Inferior parietal cortex (tissue), 1 donor: ENCODE measurements around the gene TIGAR.

Source experiments
- DNase-seq: peaks from one replicate; pipeline ENCODE4 v3.0.0-alpha.2; 2016; ENCODE audit errors: extremely low spot score

The TIGAR gene

DNA sequence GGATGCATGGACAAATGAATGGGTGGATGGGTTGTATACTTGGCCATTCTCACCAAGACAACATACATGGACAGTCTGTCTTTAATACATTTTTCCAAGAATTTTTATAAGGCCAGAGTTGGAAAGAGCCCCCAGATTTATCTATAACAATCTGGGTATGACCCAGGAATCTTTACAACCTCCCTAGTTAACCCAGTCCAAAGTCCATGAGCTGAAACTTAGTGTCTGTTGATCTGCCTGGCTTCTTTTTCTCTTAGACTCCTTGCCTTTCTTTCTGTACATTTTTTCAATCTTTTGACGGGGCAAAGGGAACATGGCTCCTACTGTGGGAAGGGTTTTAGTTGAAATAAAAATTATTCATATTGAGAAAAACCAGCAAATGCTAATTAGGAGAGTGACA lies 57.8 kb downstream of the TIGAR start:
- no peak for DNase-seq

GRCh38 chr12:4379405-4379804 lies 58.4 kb downstream of the TIGAR start, which contains the start of gene FGF23:
FGF23 (minus strand) TSS chr12:4379712; CDS start chr12:4379582, 130 bp downstream.
- no peak for DNase-seq

DNA sequence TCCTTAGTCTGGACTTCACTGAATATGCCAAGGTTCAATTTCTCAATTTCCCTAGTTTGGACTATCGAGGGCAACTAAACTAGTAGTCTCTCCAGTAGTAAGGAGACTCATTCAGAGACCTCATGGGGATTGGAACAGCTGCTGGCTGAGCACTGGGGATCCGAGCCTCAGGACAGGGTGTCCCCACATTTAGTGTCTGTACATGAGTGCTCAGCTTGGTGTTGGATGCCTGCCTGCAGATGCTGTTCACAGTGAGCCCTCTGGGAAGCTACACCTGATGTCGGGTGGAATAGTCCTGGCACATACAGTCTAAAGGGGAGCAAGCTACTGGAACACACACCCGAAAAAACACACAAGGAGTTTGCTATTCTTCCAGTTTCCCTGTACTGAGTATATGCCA lies 59.3 kb downstream of the TIGAR start:
- DNase-seq, result no peak

DNA sequence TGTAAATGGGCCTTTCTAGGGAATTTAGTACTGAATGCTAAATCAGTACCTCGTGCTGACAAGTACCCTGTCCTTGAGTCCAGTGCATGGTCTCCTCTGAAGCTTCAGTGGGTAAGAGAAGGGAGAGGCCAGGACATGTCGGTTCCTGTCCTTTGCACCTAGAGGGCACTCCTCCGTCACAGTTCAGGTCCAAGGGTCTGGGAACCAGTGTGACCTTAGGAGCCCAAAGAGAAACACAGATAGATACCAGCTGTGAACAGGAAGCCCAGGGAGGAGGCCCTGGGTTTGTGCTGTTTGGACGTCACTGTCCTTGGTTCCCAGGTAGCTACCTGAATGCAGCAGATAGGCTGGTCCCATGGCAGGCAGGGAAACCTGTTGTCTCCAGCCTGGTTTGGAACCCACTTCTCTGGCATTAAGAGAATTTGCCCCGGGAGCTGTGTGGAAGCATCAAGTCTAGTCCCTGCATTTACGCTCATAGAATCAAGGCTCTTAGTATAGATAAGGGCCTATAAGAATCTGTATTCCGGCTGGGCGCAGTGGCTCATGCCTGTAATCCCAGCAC lies 62.4 kb downstream of the TIGAR start:
- no peak for DNase-seq

DNA sequence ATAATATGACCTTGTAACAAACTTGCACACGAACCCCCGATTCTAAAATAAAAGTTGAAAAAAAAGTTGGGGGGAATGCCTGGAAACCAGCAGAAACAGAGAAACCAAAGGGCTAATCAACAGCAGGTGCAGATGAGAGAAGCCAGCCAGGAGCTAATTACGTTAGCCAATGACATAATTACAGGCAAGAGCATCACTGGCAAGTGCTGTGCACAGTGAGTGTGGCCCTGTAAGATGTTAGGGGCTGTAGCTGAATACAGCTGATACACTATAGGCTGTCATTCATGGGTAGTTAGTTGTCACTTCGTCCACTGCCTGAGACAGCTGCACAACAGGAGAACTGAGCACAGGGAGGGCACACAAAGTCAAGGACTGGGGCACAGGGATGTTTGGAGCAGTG lies 65.8 kb downstream of the TIGAR start:
- DNase-seq, result no peak

DNA sequence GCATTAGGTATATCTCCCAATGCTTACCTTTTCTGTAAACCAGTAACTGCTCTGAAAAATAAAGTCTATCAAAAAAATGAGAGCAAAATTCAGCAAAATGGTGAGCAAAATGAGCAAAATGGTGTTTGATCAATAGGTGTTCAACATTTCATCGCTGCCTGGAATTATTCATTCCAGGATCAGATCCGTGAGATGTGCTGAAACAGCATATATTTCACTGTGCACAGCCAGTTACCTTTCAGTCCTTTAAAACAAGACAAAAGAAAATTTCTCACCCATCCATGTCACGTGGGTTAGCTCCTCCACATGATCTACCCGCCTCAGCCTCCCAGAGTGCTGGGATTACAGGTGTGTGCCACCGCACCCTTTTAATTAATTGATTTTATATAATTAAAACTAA lies 66.6 kb downstream of the TIGAR start:
- no peak for DNase-seq

DNA sequence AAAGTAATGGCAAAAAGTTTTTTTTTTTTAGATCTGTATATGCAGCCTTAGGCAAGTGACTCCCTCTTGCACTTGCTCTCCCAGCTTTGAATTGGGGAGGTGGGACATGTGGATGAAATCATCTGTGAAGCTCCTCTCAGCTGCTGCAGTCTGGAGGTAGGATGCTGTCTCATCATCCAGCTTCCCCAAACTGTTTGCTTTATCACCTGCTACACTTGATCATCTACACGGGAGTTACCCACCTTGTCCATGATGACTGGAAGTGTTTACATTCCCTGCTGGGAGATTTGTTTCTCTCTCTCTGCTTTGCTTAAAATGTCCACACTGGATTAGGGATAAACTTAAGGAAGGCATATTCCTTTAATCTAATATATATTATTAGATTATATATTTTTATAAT lies 67.0 kb downstream of the TIGAR start:
- DNase-seq, result no peak

DNA sequence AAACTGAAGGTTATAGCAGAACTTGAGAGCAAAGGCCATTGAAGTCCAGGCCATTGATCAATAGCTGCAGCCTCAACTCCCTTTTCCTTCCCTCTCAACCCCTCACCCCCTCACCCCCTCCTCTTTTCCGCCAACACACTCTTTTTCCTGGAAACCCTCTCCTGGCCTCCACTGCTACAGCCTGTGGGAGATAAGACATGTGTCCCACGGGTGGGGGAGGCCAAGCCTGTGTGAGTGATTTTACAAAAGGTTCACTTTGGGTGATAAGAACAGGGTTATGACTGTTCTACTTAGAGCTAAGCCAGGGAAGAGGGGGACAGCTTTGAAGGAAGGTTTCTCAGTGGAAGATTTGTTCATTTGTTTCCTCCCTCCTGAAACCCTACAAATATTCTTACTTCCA lies 67.6 kb downstream of the TIGAR start:
- DNase-seq, result no peak

DNA sequence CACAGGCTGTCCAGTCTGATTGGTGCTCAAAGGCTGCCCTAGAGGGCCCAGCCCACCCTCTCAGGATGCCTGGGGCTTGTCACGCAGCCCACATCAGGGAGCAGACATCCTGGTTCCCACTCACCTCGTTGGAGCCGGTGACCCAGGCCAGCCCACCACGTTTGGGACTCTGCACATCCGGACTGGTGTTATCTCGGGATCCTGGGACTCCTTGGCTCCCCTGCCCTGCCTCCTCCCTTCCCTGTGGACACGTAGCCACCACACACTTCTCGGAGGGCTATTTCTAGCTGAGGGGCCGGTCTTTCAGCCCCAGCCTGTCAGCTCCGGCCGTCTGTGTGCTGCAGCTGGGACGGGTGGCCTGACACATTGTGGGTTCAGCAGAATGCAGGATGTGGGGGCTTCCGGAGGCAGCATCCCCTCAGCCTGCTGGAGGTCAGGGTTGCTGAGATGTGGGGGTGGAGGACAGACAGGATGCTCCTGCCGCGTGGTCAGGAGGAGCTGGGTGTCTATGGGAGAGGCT lies 71.3 kb downstream of the TIGAR start:
- DNase-seq, result no peak

- no peak for DNase-seq
These were observed 72.2 kb downstream of the TIGAR start for GRCh38 chr12:4393211-4393610.

DNA sequence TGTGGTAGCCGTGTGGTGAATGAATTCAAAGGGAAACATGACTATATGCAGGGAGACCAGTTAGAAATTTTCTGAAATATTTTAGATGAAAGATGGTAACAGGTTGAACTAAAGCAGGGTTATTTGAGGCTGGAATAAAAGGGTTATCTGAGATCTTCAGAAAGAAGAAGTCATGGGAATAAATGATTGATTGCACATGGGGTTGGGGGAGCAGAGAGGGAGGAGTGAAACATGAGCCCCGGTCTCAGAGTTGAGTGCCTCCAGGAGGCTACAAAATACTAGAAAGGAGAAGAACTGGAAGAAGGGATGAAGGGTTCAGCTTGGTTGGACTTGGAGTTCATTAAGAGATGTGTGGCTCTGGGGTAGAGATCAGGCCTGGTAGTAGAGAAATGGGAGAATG lies 74.8 kb downstream of the TIGAR start:
- no peak for DNase-seq

- no peak for DNase-seq
These were observed 80.1 kb downstream of the TIGAR start for GRCh38 chr12:4401117-4401516.

DNA sequence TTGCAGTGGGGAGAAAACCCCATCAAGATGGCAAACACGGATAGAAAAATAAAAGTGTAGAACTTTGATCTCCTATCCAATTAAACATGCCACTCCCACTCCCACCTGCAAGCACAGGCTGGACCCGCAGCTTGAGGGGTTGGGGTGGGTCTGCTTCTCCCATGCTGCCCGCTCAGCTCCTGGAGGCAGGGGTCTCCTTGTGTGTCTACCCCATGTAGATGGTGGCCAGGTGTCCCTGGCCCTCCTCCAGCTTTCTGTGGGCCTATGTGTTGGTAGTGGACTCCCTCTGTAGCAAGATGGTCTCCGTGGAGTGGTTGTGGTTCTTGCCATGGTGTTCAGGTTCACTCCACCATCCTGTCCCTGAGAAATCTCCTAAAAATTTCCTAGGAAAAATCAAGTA lies 82.0 kb downstream of the TIGAR start:
- DNase-seq, result no peak
